GM13977 (cell line): ENCODE data around the gene GALNT18.
A peak's percentile ranks its signal among the peaks of the same experiment; 100 is the strongest.

Experiments used
- DNase-seq: peaks from one replicate; pipeline ENCODE4 v3.0.0; 2012; ENCODE audit warnings: low spot score
- in situ Hi-C: fragments of 300-500 bp; cut with MboI; formaldehyde crosslinking; loops from one replicate; pipeline ENCODE4 v1.12.0; 2022; ENCODE audit warnings: low sequenced_read_pairs, low pct_unique_long_range_greater_than_20kb, mixed read lengths, inconsistent platforms; ENCODE audit not compliant: unreplicated experiment
- TF ChIP-seq, protein P1 (sequence below): IDR thresholded peaks from 2 replicates; pipeline ENCODE4 v1.5.1; 2012; ENCODE audit warnings: mild to moderate bottlenecking, control low read depth; ENCODE audit not compliant: insufficient read depth; ENCODE audit errors: extremely low read depth, missing control alignments

GALNT18 gene

DNA sequence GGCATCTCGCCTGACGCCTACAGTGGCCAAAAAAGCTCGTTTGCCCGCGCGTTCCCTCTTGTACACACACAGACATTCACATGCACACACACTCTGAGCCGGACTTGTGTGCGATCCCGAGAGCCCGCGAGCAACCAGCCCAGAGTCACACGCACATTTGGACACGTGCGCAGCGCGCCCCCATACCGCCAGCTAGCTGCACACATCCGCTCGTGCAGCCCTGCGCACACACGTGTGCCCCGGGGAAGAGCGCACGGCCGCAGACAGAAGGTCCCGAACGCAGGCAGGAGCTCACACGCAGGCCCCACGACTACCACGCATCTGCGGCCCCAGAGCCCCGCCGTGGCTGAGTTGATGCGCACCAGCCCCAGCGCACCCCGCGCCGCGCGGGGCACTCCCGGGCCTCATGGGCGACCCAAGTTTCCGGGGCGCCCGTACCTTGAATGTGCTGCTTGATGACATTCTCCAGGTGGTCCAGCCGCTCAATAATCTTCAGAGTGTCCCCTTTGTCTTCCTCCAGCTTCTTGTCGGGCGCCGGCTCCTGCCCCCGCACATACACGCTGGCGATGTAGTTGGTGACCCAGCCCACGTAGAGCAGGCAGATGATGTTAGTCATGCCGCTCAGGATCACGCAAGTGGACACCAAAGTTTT lies 758 bp downstream of the GALNT18 start:
- peak; percentile 42 for DNase-seq
- in situ Hi-C loops = no loop called here
- TF ChIP-seq, protein P1, sequence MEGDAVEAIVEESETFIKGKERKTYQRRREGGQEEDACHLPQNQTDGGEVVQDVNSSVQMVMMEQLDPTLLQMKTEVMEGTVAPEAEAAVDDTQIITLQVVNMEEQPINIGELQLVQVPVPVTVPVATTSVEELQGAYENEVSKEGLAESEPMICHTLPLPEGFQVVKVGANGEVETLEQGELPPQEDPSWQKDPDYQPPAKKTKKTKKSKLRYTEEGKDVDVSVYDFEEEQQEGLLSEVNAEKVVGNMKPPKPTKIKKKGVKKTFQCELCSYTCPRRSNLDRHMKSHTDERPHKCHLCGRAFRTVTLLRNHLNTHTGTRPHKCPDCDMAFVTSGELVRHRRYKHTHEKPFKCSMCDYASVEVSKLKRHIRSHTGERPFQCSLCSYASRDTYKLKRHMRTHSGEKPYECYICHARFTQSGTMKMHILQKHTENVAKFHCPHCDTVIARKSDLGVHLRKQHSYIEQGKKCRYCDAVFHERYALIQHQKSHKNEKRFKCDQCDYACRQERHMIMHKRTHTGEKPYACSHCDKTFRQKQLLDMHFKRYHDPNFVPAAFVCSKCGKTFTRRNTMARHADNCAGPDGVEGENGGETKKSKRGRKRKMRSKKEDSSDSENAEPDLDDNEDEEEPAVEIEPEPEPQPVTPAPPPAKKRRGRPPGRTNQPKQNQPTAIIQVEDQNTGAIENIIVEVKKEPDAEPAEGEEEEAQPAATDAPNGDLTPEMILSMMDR = peak; percentile 26

DNA sequence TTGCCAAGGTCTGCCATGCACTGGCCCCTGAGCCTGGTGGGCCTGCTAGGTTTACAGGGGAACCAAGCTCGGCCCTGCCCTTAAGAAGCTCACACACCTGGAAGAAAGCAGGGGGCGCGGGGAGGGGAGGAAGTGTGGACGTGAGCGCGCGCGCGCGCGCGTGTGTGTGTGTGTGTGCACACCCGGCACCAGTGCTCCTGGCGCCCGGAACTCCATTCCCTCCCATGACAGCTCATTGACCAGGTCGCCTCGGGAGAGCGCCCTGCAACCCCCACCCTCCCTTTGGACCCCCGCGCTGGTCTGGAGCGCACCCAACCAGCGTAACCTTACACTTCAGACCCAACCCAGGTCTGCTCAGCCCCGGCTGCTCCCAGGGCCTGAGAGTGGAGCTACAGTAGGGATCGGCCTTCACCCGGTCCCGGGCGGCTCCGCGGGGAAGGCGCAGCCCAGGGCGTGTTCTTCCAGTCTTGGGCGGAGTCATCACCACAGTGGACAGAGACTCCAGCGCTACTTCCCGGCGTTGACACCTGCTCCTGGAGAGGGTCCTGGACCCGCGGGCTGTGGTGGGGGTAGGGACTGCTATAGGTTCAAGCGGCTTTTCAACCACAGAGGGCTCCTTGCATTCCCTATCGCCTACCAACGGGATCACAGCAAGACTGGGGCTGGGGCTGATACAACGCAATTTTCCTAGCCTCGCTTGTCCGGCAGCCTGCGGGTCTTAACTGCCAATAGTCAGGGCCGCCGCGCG lies 1.5 kb downstream of the GALNT18 start:
- TF ChIP-seq, protein P1 = no peak
- peak; percentile 20 for DNase-seq
- in situ Hi-C loops = no loop called here

- in situ Hi-C loops = no loop called here
- TF ChIP-seq, protein P1 = no peak
- DNase-seq = no peak
Observed at GRCh38 chr11:11618973-11619435, 2.8 kb downstream of the GALNT18 start.

DNA sequence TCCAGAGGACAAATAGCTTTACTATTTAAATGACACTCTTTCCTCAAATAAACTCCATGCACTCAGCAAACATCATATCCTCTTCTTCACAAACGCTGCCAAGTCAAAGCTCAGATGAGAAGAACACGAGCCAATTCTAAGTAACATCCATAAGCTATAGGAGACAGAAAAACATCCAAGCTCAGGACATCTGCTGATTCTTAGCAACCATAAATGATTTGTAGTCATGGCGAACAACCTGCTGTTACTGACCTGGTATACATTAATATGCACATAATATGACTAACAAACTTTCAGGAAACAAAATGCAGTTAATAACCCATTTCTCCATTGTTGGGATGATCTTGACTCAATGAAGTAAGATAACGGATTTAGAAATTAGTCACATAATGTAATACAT lies 6.7 kb downstream of the GALNT18 start:
- DNase-seq = no peak
- in situ Hi-C loops = no loop called here
- TF ChIP-seq, protein P1 = no peak

DNA sequence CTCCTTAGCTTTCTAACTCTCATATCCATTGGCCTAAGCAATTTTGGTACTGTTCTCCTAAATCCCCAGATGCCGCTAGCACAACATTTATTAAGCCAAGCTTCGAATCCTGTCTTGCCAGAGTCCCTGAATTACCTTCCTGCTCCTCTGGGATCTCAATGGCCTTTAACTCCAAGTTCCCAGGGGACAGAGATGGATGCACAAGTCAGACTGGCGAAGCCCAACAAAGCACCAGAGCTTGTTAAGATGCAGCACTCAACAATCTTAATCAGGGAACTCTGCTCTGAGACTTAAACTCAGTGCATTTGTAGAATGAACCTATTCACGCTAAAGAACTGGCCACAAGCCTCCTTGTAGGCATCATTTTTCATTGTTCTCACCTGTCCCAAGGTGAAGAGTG lies 9.4 kb downstream of the GALNT18 start:
- in situ Hi-C loops = no loop called here
- no peak for DNase-seq
- TF ChIP-seq, protein P1 = no peak

DNA sequence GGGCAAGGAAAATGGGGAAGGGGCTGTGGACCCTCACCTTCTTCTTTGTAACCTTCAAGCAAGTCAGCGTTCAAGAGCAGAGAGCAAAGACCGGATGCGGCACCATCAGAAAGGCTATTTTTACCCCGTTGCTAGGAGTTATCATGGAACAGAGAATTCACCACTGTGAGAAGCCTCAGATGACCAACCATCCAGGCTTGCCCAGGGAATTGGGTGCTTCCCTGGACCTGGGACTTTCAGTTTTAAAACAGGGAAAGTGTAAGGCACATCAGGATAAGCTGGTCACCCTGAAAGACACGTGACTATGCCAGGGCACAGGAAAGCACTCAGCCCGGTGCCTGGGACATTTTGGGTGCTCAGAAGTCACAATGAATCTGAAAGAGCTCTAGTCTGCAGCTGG lies 10.4 kb downstream of the GALNT18 start:
- DNase-seq = no peak
- TF ChIP-seq, protein P1 = no peak
- in situ Hi-C loops = no loop called here
